Mesothelial cell of epicardium (in vitro differentiated cells): ENCODE measurements around the gene TEX26. TPM values are rescaled to one million over a fixed set of nuclear protein-coding genes. Genes with fewer than 3 reads are reported as not detected.

Experiments
- DNase-seq, 2 experiments: peaks; one replicate each; pipeline ENCODE4 v3.0.0; 2021; ENCODE audit warnings: low spot score in 2 of 2; ENCODE audit not compliant: unreplicated experiment in 2 of 2
- H3K27ac Mint-ChIP-seq: 2 replicates; pipeline ENCODE4 v1.8.0; 2021; ENCODE audit warnings: mixed read lengths
- H3K27me3 Mint-ChIP-seq: 2 replicates; pipeline ENCODE4 v1.8.0; 2021; ENCODE audit warnings: low read depth, mixed read lengths
- H3K36me3 Mint-ChIP-seq: 2 replicates; pipeline ENCODE4 v1.8.0; 2021; ENCODE audit warnings: mixed read lengths
- H3K4me1 Mint-ChIP-seq: 2 replicates; pipeline ENCODE4 v1.8.0; 2021; ENCODE audit warnings: mixed read lengths
- H3K4me3 Mint-ChIP-seq: 2 replicates; pipeline ENCODE4 v1.8.0; 2021; ENCODE audit warnings: mild to moderate bottlenecking, moderate library complexity, mixed read lengths
- H3K9me3 Mint-ChIP-seq: 2 replicates; pipeline ENCODE4 v1.8.0; 2021; ENCODE audit warnings: mixed read lengths
- total RNA-seq: library from RNA; stranded (reverse); gene quantifications from 3 replicates; pipeline ENCODE4 v1.2.1, GENCODE V29; 2021
- TF ChIP-seq, protein P1 (sequence below): fragments of 200-600 bp; sonication (generic); IDR thresholded peaks from one replicate; pipeline ENCODE4 v1.5.0; 2021; ENCODE audit warnings: antibody characterized with exemption; ENCODE audit not compliant: unreplicated experiment

The TEX26 gene
- total RNA-seq, 1 donor from 2014 or later: not detected

GRCh38 chr13:30910676-30911075 lies 21.8 kb upstream of the TEX26 start:
- Mint-ChIP-seq H3K9me3 (no peaks in the 10 kb centered on the region), H3K36me3 (no peaks in the 10 kb centered on the region), H3K4me3 (no peak overlapping the region), H3K27ac (no peak overlapping the region), H3K4me1 (peaks cover 67% of the 10 kb centered on the region), H3K27me3 (peaks cover 1% of the 10 kb centered on the region)
- TF ChIP-seq, protein P1, sequence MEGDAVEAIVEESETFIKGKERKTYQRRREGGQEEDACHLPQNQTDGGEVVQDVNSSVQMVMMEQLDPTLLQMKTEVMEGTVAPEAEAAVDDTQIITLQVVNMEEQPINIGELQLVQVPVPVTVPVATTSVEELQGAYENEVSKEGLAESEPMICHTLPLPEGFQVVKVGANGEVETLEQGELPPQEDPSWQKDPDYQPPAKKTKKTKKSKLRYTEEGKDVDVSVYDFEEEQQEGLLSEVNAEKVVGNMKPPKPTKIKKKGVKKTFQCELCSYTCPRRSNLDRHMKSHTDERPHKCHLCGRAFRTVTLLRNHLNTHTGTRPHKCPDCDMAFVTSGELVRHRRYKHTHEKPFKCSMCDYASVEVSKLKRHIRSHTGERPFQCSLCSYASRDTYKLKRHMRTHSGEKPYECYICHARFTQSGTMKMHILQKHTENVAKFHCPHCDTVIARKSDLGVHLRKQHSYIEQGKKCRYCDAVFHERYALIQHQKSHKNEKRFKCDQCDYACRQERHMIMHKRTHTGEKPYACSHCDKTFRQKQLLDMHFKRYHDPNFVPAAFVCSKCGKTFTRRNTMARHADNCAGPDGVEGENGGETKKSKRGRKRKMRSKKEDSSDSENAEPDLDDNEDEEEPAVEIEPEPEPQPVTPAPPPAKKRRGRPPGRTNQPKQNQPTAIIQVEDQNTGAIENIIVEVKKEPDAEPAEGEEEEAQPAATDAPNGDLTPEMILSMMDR: no peak
- DNase-seq: no peak

- Mint-ChIP-seq H3K27me3 (no peaks in the 10 kb centered on the region), H3K4me1 (peaks cover 60% of the 10 kb centered on the region), H3K4me3 (no peak overlapping the region)
Measured at GRCh38 chr13:30915691-30916541, 16.5 kb upstream of the TEX26 start.

GRCh38 chr13:30916991-30917390 lies 15.5 kb upstream of the TEX26 start:
- Mint-ChIP-seq H3K9me3 (no peaks in the 10 kb centered on the region), H3K27me3 (no peaks in the 10 kb centered on the region), H3K27ac (no peak overlapping the region), H3K36me3 (peaks cover 3% of the 10 kb centered on the region), H3K4me1 (peaks cover 60% of the 10 kb centered on the region), H3K4me3 (no peak overlapping the region)
- TF ChIP-seq, protein P1: no peak
- DNase-seq: no peak

More at GRCh38 chr13:30915691-30916541, 16.5 kb upstream of the TEX26 start:
- TF ChIP-seq, protein P1: no peak
- H3K9me3 Mint-ChIP-seq: no peaks in the 10 kb centered on the region
- H3K27ac Mint-ChIP-seq: peak overlapping the region; percentile 52
- no peaks in the 10 kb centered on the region for H3K36me3 Mint-ChIP-seq
- no peak for DNase-seq

GRCh38 chr13:30918662-30919405 lies 13.6 kb upstream of the TEX26 start:
- peaks cover 3% of the 10 kb centered on the region for H3K36me3 Mint-ChIP-seq
- no peak for DNase-seq
- TF ChIP-seq, protein P1: no peak
- no peak overlapping the region for H3K4me3 Mint-ChIP-seq
- H3K4me1 Mint-ChIP-seq: peaks cover 58% of the 10 kb centered on the region
- no peaks in the 10 kb centered on the region for H3K9me3 Mint-ChIP-seq
- no peak overlapping the region for H3K27ac Mint-ChIP-seq
- H3K27me3 Mint-ChIP-seq: no peaks in the 10 kb centered on the region

DNA sequence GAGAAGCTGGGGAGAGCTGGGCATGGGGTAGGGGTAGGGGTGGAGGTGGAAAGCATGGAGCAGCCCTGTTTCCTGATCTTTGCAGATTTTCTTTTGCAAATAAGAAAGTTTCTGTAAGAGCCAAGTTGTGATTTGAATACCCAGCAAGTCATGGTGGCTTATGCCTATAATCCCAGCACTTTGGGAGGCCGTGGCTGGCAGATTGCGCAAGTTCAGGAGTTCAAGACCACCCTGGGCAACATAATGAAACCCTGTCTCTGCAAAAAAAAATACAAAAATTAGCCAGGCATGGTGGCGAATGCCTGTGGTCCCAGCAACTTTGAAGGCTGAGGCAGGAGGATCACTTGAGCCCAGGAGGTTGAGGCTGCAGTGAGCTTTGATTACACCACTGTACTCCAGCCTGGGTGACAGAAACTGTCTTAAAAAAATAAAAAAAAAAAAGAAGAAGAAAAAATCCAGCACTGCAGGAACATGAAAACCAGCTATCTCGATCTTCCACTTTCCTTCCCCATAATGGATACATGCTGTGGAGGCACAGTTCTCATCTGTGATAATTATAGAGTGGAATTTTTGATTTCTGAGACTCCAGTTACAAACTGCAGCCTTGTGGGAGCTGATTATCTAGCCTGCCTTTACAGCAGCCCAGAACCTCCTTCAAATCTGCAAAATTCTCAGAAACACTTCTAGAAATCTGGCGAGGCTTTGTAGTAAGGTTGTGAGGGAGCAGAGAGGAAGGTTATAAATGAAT lies 12.1 kb upstream of the TEX26 start:
- TF ChIP-seq, protein P1: no peak
- Mint-ChIP-seq H3K27me3 (no peaks in the 10 kb centered on the region), H3K9me3 (no peaks in the 10 kb centered on the region), H3K4me1 (peaks cover 57% of the 10 kb centered on the region), H3K27ac (peak overlapping the region; percentile 11), H3K4me3 (no peak overlapping the region), H3K36me3 (peaks cover 3% of the 10 kb centered on the region)
- DNase-seq: no peak
